Activated CD4-positive, alpha-beta memory T cell treated with anti-CD3 and anti-CD28 coated beads for 36 hours (primary cell): ENCODE results near the gene DRAXIN. TPM values are rescaled to one million over a fixed set of nuclear protein-coding genes. Genes with fewer than 3 reads are reported as not detected.

Experiments
- CTCF ChIA-PET: fragments of 350-600 bp; sonication (Branson Sonifier 250); formaldehyde crosslinking; loops from one replicate; lab custom pipeline; 2021; ENCODE audit warnings: antibody characterized with exemption, inconsistent platforms; lab: Charles Lee
- POLR2A ChIA-PET: fragments of 350-600 bp; sonication (Branson Sonifier 250); formaldehyde crosslinking; loops from one replicate; lab custom pipeline; 2021; ENCODE audit warnings: antibody characterized with exemption; lab: Charles Lee
- DNase-seq: peaks from one replicate; pipeline ENCODE4 v3.0.0-alpha.2; 2020
- H3K27ac Mint-ChIP-seq: one replicate; pipeline ENCODE4 v1.8.0; 2021; ENCODE audit warnings: mixed read lengths
- H3K27me3 Mint-ChIP-seq: one replicate; pipeline ENCODE4 v1.8.0; 2021; ENCODE audit warnings: mixed read lengths
- H3K36me3 Mint-ChIP-seq: one replicate; pipeline ENCODE4 v1.8.0; 2021; ENCODE audit warnings: mixed read lengths
- H3K4me1 Mint-ChIP-seq: one replicate; pipeline ENCODE4 v1.8.0; 2021; ENCODE audit warnings: low read depth, mixed read lengths
- H3K4me3 Mint-ChIP-seq: one replicate; pipeline ENCODE4 v1.8.0; 2021; ENCODE audit warnings: mild to moderate bottlenecking, mixed read lengths
- H3K9me3 Mint-ChIP-seq: one replicate; pipeline ENCODE4 v1.8.0; 2021; ENCODE audit warnings: mixed read lengths
- intact Hi-C: fragments of 100-400 bp; cut with micrococcal nuclease; formaldehyde crosslinking; loops from one replicate; pipeline ENCODE4 v1.15.1; 2023
- total RNA-seq, 2 experiments: library from RNA; stranded (reverse); gene quantifications; one replicate each; pipeline ENCODE4 v1.2.3, GENCODE V29; 2021

The DRAXIN gene
- total RNA-seq, 2 experiments from 2014 or later = 0.05 to 0.07 TPM

GRCh38 chr1:11649624-11650330, 41.7 kb upstream of the DRAXIN start:
- intact Hi-C loops = loop anchor here (1.0 to 10.0 kb wide), 4 partner anchors 70 to 175 kb away; partner anchors contain the start of genes CLCN6, DISP3 and MTHFR
- DNase-seq = no peak
- H3K4me1 Mint-ChIP-seq = peaks cover 18% of the 10 kb centered on the region
- H3K27me3 Mint-ChIP-seq = no peaks in the 10 kb centered on the region
- no peaks in the 10 kb centered on the region for H3K9me3 Mint-ChIP-seq
- no peak overlapping the region for H3K27ac Mint-ChIP-seq
- H3K4me3 Mint-ChIP-seq = no peak overlapping the region
- POLR2A ChIA-PET = interaction anchor here (0.6 to 2.5 kb wide), 7 partner anchors 9 to 259 kb away, joined by 3 to 14 read pairs (median 4); partner anchors contain the start of genes AGTRAP, FBXO6 and MAD2L2
- H3K36me3 Mint-ChIP-seq = no peaks in the 10 kb centered on the region
- CTCF ChIA-PET = interaction anchor here (0.9 to 7.4 kb wide), 28 partner anchors 8 to 612 kb away, joined by 3 to 100 read pairs (median 4); partner anchors contain the start of genes DISP3 and FBXO6

GRCh38 chr1:11650331-11650991, 41.0 kb upstream of the DRAXIN start:
- Mint-ChIP-seq H3K9me3 (no peaks in the 10 kb centered on the region), H3K4me1 (peaks cover 20% of the 10 kb centered on the region), H3K27ac (no peak overlapping the region), H3K4me3 (peak overlapping the region; percentile 67), H3K27me3 (no peaks in the 10 kb centered on the region), H3K36me3 (no peaks in the 10 kb centered on the region)
- intact Hi-C loops = loop anchor here (1.0 to 5.0 kb wide), 3 partner anchors 69 to 157 kb away; partner anchors contain the start of genes CLCN6 and MTHFR
- ChIA-PET POLR2A (interaction anchor here (0.6 to 2.5 kb wide), 7 partner anchors 8 to 258 kb away, joined by 3 to 14 read pairs (median 4); partner anchors contain the start of genes AGTRAP, FBXO6 and MAD2L2), CTCF (interaction anchor here (0.9 to 7.4 kb wide), 29 partner anchors 8 to 613 kb away, joined by 3 to 100 read pairs (median 5); partner anchors contain the start of genes DISP3 and FBXO6)
- peak; percentile 91 for DNase-seq

- CTCF ChIA-PET = interaction anchor here (0.9 to 7.4 kb wide), 26 partner anchors 8 to 613 kb away, joined by 3 to 100 read pairs (median 5); partner anchors contain the start of genes DISP3 and FBXO6
These were observed 40.5 kb upstream of the DRAXIN start for GRCh38 chr1:11651017-11651416.

GRCh38 chr1:11652203-11652780, 39.2 kb upstream of the DRAXIN start:
- no peak overlapping the region for H3K27ac Mint-ChIP-seq
- CTCF ChIA-PET = interaction anchor here (2.2 to 7.4 kb wide), 4 partner anchors 8 to 68 kb away, joined by 10 to 100 read pairs (median 40); partner anchors contain the start of gene FBXO6
- DNase-seq = no peak
- H3K27me3 Mint-ChIP-seq = no peaks in the 10 kb centered on the region
- no peaks in the 10 kb centered on the region for H3K9me3 Mint-ChIP-seq
- no peaks in the 10 kb centered on the region for H3K36me3 Mint-ChIP-seq
- POLR2A ChIA-PET = interaction anchor here (1.6 to 2.5 kb wide), 3 partner anchors 56 to 257 kb away, joined by 4 to 14 read pairs (median 5); no protein-coding TSS in a partner anchor
- intact Hi-C loops = loop anchor here (5.0 kb wide), 1 partner anchor 155 kb away; the partner anchor contains the start of genes CLCN6 and MTHFR
- no peak overlapping the region for H3K4me3 Mint-ChIP-seq
- H3K4me1 Mint-ChIP-seq = peaks cover 24% of the 10 kb centered on the region

More at GRCh38 chr1:11651017-11651416, 40.5 kb upstream of the DRAXIN start:
- no peak overlapping the region for H3K27ac Mint-ChIP-seq
- POLR2A ChIA-PET = interaction anchor here (0.9 to 2.5 kb wide), 5 partner anchors 13 to 258 kb away, joined by 4 to 14 read pairs (median 10); partner anchors contain the start of genes FBXO6 and MAD2L2
- H3K36me3 Mint-ChIP-seq = no peaks in the 10 kb centered on the region
- no peaks in the 10 kb centered on the region for H3K27me3 Mint-ChIP-seq
- no peak for DNase-seq
- peaks cover 24% of the 10 kb centered on the region for H3K4me1 Mint-ChIP-seq
- intact Hi-C loops = loop anchor here (5.0 kb wide), 1 partner anchor 156 kb away; the partner anchor contains the start of genes CLCN6 and MTHFR
- H3K4me3 Mint-ChIP-seq = peak overlapping the region; percentile 67
- H3K9me3 Mint-ChIP-seq = no peaks in the 10 kb centered on the region

- H3K9me3 Mint-ChIP-seq = no peaks in the 10 kb centered on the region
- peaks cover 2% of the 10 kb centered on the region for H3K36me3 Mint-ChIP-seq
- CTCF ChIA-PET = interaction anchor here (3.2 to 7.4 kb wide), 4 partner anchors 11 to 67 kb away, joined by 14 to 100 read pairs (median 40); partner anchors contain the start of gene FBXO6
- H3K4me1 Mint-ChIP-seq = peaks cover 24% of the 10 kb centered on the region
- DNase-seq = no peak
- H3K27me3 Mint-ChIP-seq = no peaks in the 10 kb centered on the region
- no peak overlapping the region for H3K27ac Mint-ChIP-seq
- H3K4me3 Mint-ChIP-seq = peak overlapping the region; percentile 41
- intact Hi-C loops = loop anchor here (5.0 kb wide), 1 partner anchor 154 kb away; the partner anchor contains the start of genes CLCN6 and MTHFR
- POLR2A ChIA-PET = interaction anchor here (0.5 to 1.7 kb wide), 3 partner anchors 55 to 255 kb away, joined by 3 to 5 read pairs (median 4); no protein-coding TSS in a partner anchor
These were observed 38.2 kb upstream of the DRAXIN start for GRCh38 chr1:11653101-11653860.

GRCh38 chr1:11653861-11654136, 37.7 kb upstream of the DRAXIN start:
- H3K9me3 Mint-ChIP-seq = no peaks in the 10 kb centered on the region
- H3K36me3 Mint-ChIP-seq = peaks cover 2% of the 10 kb centered on the region
- no peak overlapping the region for H3K27ac Mint-ChIP-seq
- DNase-seq = no peak
- intact Hi-C loops = loop anchor here (5.0 kb wide), 1 partner anchor 154 kb away; the partner anchor contains the start of genes CLCN6 and MTHFR
- peaks cover 24% of the 10 kb centered on the region for H3K4me1 Mint-ChIP-seq
- H3K4me3 Mint-ChIP-seq = peak overlapping the region; percentile 41
- no peaks in the 10 kb centered on the region for H3K27me3 Mint-ChIP-seq
- CTCF ChIA-PET = interaction anchor here (3.2 to 7.4 kb wide), 3 partner anchors 11 to 67 kb away, joined by 14 to 100 read pairs (median 59); partner anchors contain the start of gene FBXO6
- POLR2A ChIA-PET = interaction anchor here (1.6 to 1.7 kb wide), 2 partner anchors 54 to 254 kb away, joined by 4 to 5 read pairs; no protein-coding TSS in a partner anchor

- peak; percentile 67 for DNase-seq
- ChIA-PET CTCF (interaction anchor here (0.6 to 7.4 kb wide), 5 partner anchors 10 to 617 kb away, joined by 3 to 100 read pairs (median 14); partner anchors contain the start of gene FBXO6), POLR2A (interaction anchor here (1.1 to 2.2 kb wide), 2 partner anchors 10 to 254 kb away, joined by 6 to 13 read pairs; partner anchors contain the start of gene FBXO6)
- intact Hi-C loops = loop anchor here (5.0 kb wide), 1 partner anchor 153 kb away; the partner anchor contains the start of genes CLCN6 and MTHFR
- peaks cover 24% of the 10 kb centered on the region for H3K4me1 Mint-ChIP-seq
- no peaks in the 10 kb centered on the region for H3K9me3 Mint-ChIP-seq
- peaks cover 2% of the 10 kb centered on the region for H3K36me3 Mint-ChIP-seq
- H3K27me3 Mint-ChIP-seq = no peaks in the 10 kb centered on the region
- H3K4me3 Mint-ChIP-seq = peak within 1 kb of the TSS; percentile 70
- no peak within 1 kb of the TSS for H3K27ac Mint-ChIP-seq
These were observed 37.2 kb upstream of the DRAXIN start, which contains the start of the genes FBXO2 and FBXO44 for GRCh38 chr1:11654137-11654938. TSS of gene FBXO2 (minus strand) at chr1:11654429. CDS start at chr1:11654340, 89 bp downstream. TSS of gene FBXO44 (plus strand) at chr1:11654877. CDS start at chr1:11655836, 959 bp downstream.

- Mint-ChIP-seq H3K27ac (no peak overlapping the region), H3K9me3 (no peaks in the 10 kb centered on the region), H3K4me3 (peak overlapping the region; percentile 70), H3K27me3 (no peaks in the 10 kb centered on the region), H3K4me1 (peaks cover 18% of the 10 kb centered on the region), H3K36me3 (peaks cover 6% of the 10 kb centered on the region)
- ChIA-PET CTCF (interaction anchor here (0.6 to 7.4 kb wide), 6 partner anchors 9 to 618 kb away, joined by 3 to 100 read pairs (median 8); partner anchors contain the start of gene FBXO6), POLR2A (interaction anchor here (0.6 to 2.2 kb wide), 4 partner anchors 9 to 253 kb away, joined by 3 to 13 read pairs (median 4); partner anchors contain the start of gene FBXO6)
- no peak for DNase-seq
- intact Hi-C loops = loop anchor here (5.0 kb wide), 1 partner anchor 152 kb away; the partner anchor contains the start of genes CLCN6 and MTHFR
These were observed 36.3 kb upstream of the DRAXIN start for GRCh38 chr1:11654939-11655808.

GRCh38 chr1:11657654-11658053, 33.9 kb upstream of the DRAXIN start:
- ChIA-PET CTCF (no interaction called here), POLR2A (no interaction called here)
- intact Hi-C loops = no loop called here
- Mint-ChIP-seq H3K9me3 (no peaks in the 10 kb centered on the region), H3K27me3 (no peaks in the 10 kb centered on the region), H3K4me1 (peaks cover 6% of the 10 kb centered on the region), H3K36me3 (peaks cover 11% of the 10 kb centered on the region), H3K27ac (no peak overlapping the region), H3K4me3 (no peak overlapping the region)
- no peak for DNase-seq
